ENCODE data around the gene DLG2. TPM values are rescaled to one million over a fixed set of nuclear protein-coding genes. Genes with fewer than 3 reads are reported as not detected.

DLG2 gene
- total and polyA plus RNA-seq, 12 donors, result 1.0 to 14.8 (median 7.4) TPM

DNA sequence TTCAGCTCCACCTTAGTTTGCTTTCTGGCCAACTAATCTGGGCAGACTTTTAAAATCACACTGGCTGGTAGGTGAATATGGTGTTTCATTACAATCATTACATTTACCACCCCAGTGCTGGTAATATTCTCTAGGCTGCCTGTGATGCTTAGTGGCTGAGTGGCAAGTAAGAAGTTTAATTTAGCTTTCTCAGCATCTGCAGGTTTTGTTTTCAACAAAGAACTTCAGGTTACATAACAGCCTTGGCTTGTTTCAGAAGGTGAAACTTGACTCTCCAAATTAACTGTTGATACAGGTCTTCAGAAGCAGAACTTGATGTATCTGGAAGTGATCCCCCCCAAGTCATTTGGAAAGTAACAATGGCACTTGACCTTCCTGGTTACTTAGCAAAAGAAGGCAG, 1917.7 kb downstream of the DLG2 start:
- no peaks in the 10 kb centered on the region for H3K4me1 ChIP-seq
- no peaks in the 10 kb centered on the region for H3K27me3 ChIP-seq
- ATAC-seq (no peak), DNase-seq (no peak)
- TF ChIP-seq, protein P1, sequence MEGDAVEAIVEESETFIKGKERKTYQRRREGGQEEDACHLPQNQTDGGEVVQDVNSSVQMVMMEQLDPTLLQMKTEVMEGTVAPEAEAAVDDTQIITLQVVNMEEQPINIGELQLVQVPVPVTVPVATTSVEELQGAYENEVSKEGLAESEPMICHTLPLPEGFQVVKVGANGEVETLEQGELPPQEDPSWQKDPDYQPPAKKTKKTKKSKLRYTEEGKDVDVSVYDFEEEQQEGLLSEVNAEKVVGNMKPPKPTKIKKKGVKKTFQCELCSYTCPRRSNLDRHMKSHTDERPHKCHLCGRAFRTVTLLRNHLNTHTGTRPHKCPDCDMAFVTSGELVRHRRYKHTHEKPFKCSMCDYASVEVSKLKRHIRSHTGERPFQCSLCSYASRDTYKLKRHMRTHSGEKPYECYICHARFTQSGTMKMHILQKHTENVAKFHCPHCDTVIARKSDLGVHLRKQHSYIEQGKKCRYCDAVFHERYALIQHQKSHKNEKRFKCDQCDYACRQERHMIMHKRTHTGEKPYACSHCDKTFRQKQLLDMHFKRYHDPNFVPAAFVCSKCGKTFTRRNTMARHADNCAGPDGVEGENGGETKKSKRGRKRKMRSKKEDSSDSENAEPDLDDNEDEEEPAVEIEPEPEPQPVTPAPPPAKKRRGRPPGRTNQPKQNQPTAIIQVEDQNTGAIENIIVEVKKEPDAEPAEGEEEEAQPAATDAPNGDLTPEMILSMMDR (IDR thresholded peaks at IDR 0.05), result no peak
- H3K9me3 ChIP-seq, result no peaks in the 10 kb centered on the region
- no peaks in the 10 kb centered on the region for H3K36me3 ChIP-seq
- intact Hi-C loops (cut with DNase I), result no loop called here
- no peak overlapping the region for H3K4me3 ChIP-seq
- no peak overlapping the region for H3K27ac ChIP-seq

DNA sequence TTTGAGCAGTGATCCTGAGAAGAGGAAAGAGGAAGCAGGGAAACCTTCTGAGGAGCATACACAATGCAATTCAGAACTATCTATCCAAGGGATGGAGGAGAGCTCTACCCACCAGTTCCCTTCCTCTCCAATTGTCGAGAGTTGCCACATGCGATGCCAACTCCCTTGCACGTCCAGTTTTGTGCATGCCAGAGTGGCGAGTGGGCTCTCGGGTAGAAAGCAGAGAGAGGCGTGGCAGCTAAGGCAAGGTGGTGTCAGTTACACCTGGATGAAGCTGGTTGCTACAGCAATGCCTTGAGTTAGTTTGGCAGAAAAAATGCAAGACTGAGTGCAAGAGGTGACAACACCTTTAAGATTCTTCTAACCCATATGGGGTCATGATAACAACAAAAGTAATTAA, 1920.6 kb downstream of the DLG2 start:
- H3K4me3 ChIP-seq, result no peak overlapping the region
- DNase-seq, result no peak
- intact Hi-C loops (cut with DNase I), result no loop called here
- H3K36me3 ChIP-seq, result no peaks in the 10 kb centered on the region
- H3K4me1 ChIP-seq, result no peaks in the 10 kb centered on the region
- TF ChIP-seq, protein P1 (IDR thresholded peaks at IDR 0.05), result no peak
- H3K27ac ChIP-seq, result no peak overlapping the region
- H3K9me3 ChIP-seq, result no peaks in the 10 kb centered on the region
- ATAC-seq, result no peak
- WGBS, 2 donors, result 85 to 89% methylated on average over 6 of the region's 6 CpGs
- no peaks in the 10 kb centered on the region for H3K27me3 ChIP-seq

DNA sequence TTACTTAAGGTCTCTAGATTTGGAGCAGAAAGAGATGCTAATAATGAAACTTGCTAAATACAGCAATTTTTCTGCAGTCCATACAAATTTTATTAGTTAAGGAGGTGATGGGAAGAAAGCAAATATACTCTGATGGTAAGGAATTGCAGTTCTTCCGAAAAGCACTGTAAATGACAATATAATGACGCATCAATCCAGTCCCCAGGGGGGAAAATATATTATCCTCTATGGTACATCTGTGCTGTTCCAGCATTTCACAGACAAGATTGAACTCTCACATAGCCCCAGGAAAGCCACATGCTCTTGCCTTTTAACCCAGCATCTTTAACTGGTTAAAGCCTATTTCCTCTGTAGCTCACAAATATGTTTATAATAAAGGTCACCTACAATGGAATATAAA, 1924.3 kb downstream of the DLG2 start:
- TF ChIP-seq, protein P1 (IDR thresholded peaks at IDR 0.05), result no peak
- Histone ChIP-seq H3K27ac (no peak overlapping the region), H3K4me1 (no peaks in the 10 kb centered on the region), H3K36me3 (no peaks in the 10 kb centered on the region), H3K4me3 (no peak overlapping the region), H3K9me3 (no peaks in the 10 kb centered on the region), H3K27me3 (no peaks in the 10 kb centered on the region)
- WGBS, 2 donors, result 91 to 93% methylated on average over 2 of the region's 2 CpGs
- intact Hi-C loops (cut with DNase I), result no loop called here
- DNase-seq, result no peak
- ATAC-seq, result no peak

DNA sequence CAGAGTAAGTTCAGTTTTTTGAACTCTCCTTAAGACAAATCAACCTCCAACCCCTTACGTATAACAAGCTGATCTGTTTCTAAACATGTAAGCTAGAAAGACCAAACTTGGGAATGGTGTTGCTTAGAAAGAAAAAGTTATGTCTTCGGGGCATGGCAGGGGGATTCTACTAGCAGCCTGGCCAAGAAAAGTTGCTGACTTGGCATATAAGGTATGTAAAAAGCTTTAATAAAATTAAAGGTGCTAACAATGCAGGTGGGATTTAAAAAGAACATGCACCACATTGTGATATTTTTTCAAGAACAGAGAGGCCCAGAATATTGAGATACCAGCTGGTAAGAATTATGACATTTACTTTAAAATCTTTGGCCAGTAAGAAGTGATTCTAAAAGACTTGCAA, 1929.6 kb downstream of the DLG2 start:
- no peaks in the 10 kb centered on the region for H3K9me3 ChIP-seq
- H3K4me1 ChIP-seq, result peaks cover 0 to 17% (median 0%) of the 10 kb centered on the region in 9 donors
- ATAC-seq (no peak), DNase-seq (no peak)
- intact Hi-C loops (cut with DNase I), result no loop called here
- H3K36me3 ChIP-seq, result no peaks in the 10 kb centered on the region
- WGBS, 2 donors, result 93% methylated on average over 2 of the region's 2 CpGs
- no peak overlapping the region for H3K27ac ChIP-seq
- H3K4me3 ChIP-seq, result no peak overlapping the region
- TF ChIP-seq, protein P1 (IDR thresholded peaks at IDR 0.05), result no peak
- H3K27me3 ChIP-seq, result no peaks in the 10 kb centered on the region

DNA sequence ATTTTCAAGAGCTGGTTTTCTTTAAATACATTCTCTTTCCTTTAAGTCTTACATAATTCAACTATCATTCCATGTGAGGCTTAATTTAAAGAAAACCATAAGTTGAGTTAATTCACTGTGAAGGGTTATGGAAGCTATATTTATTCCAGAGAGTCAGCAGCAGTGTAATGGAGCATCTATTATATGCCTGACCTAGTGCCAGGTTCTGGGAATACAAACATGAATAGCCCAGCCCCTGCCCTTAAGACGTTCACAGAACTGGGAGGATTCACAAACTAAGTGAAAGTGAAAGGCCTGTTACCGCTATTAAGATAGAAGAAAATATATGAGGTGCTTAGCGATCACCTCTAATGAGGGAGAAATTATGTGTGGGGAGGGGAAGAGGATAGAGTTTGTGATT, 1932.1 kb downstream of the DLG2 start:
- Histone ChIP-seq H3K9me3 (no peaks in the 10 kb centered on the region), H3K4me3 (no peak overlapping the region), H3K27me3 (no peaks in the 10 kb centered on the region), H3K36me3 (no peaks in the 10 kb centered on the region), H3K27ac (no peak overlapping the region), H3K4me1 (peaks cover 0 to 36% (median 16%) of the 10 kb centered on the region in 9 donors)
- ATAC-seq, result no peak
- TF ChIP-seq, protein P1 (IDR thresholded peaks at IDR 0.05), result no peak
- intact Hi-C loops (cut with DNase I), result no loop called here
- DNase-seq, result no peak
- 91 to 93% methylated on average over 3 of the region's 3 CpGs for WGBS, 2 donors

All from heart right ventricle (tissue), 16 donors.